Esophagus muscularis mucosa (tissue), 3 donors: ENCODE measurements around the gene ZMIZ1.

Experiments
- POLR2A ChIP-seq: fragments of 450-650 bp; IDR thresholded peaks from one replicate; pipeline ENCODE4 v1.6.1; 2017; ENCODE audit warnings: antibody characterized with exemption, moderate library complexity, mild to moderate bottlenecking, low read depth
- TF ChIP-seq, protein P1 (sequence below), 3 experiments: fragments of 200-600 bp in 2 of 3; fragments of 450-650 bp in 1 of 3; sonication (generic) in 2 of 3; IDR thresholded peaks; one replicate each; pipeline ENCODE4 v1.5.1; 2017 to 2019; ENCODE audit warnings: antibody characterized with exemption in 3 of 3, mild to moderate bottlenecking in 2 of 3, moderate library complexity in 1 of 3

DNA sequence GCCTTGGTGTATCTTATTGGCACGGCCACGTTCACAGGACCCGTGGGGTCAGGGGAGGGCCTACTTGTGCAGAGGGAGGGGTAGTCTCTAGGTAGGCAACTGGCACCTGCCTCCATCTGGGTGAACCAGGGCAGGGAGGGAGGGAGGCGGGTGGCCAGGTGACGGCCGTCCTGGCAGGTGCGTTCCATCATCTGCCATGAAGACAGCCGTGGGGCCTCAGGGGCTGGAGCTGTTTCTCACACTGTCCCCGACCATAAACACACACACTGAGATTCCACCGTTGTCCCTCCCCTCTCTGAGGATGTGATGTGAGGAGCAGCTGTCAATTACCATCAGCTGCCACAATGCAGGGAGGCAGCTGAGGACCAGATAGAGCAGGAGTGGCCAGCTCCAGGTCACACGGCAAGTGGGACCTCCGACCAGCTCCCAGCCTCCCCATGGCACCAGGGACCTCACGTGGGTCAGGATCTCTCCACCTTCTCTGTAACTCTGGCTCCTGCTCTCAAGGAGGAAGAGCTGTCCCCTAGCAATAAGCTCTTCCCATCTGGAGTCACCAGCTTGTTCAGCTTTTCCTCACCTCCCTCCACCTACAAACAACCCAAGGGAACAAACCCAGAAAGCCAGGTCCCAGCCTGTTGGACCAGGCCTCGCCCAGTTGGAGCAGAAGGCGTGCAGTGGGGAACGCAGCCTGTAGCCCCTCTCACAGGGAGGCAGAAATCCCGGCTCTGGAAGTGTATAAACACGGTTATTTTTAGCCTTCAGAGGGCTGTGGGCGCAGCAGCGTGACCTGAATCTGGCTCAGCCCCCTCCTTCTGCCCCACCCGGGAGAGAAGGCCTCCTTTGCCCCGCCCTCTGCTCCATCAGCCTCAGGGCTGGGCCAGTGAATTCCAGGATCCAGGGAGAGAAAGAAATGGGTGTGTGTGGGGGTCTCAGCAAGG, 33.1 kb downstream of the ZMIZ1 start:
- TF ChIP-seq, protein P1, sequence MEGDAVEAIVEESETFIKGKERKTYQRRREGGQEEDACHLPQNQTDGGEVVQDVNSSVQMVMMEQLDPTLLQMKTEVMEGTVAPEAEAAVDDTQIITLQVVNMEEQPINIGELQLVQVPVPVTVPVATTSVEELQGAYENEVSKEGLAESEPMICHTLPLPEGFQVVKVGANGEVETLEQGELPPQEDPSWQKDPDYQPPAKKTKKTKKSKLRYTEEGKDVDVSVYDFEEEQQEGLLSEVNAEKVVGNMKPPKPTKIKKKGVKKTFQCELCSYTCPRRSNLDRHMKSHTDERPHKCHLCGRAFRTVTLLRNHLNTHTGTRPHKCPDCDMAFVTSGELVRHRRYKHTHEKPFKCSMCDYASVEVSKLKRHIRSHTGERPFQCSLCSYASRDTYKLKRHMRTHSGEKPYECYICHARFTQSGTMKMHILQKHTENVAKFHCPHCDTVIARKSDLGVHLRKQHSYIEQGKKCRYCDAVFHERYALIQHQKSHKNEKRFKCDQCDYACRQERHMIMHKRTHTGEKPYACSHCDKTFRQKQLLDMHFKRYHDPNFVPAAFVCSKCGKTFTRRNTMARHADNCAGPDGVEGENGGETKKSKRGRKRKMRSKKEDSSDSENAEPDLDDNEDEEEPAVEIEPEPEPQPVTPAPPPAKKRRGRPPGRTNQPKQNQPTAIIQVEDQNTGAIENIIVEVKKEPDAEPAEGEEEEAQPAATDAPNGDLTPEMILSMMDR (IDR thresholded peaks at IDR 0.05), result no peak
- TF ChIP-seq POLR2A, result no peak
